ENCODE measurements around the gene GMPR. TPM values are rescaled to one million over a fixed set of nuclear protein-coding genes. Genes with fewer than 3 reads are reported as not detected.
"Not testable (repeated sequence)": the region's sequence is repeated elsewhere in the genome, so short reads cannot be mapped to it uniquely, and the experiment has no call there.

The GMPR gene
- total RNA-seq, 1 experiment from 2014 or later, result 1.4 TPM

GRCh38 chr6:16264785-16265184 lies 26.4 kb downstream of the GMPR start:
- Mint-ChIP-seq H3K27me3 (ENCODE audit: unreplicated experiment) (no peaks in the 10 kb centered on the region), H3K4me3 (ENCODE audit: low read depth, unreplicated experiment) (no peak overlapping the region), H3K27ac (ENCODE audit: unreplicated experiment) (no peak overlapping the region), H3K4me1 (ENCODE audit: low read depth, unreplicated experiment) (no peaks in the 10 kb centered on the region), H3K36me3 (ENCODE audit: insufficient read depth, unreplicated experiment) (no peaks in the 10 kb centered on the region), H3K9me3 (ENCODE audit: low read depth, unreplicated experiment) (no peaks in the 10 kb centered on the region)
- DNase-seq, result no peak
- CTCF ChIA-PET, result no interaction called here
- BruUV-seq (replicated peaks), result no TSS peak
- TF ChIP-seq CTCF (IDR thresholded peaks at IDR 0.05; ENCODE audit: unreplicated experiment), result no peak
- intact Hi-C loops (cut with micrococcal nuclease; ENCODE audit: unreplicated experiment), result no loop called here

GRCh38 chr6:16265351-16266341 lies 27.3 kb downstream of the GMPR start:
- H3K27me3 Mint-ChIP-seq (ENCODE audit: unreplicated experiment), result no peaks in the 10 kb centered on the region
- CTCF ChIA-PET, result interaction anchor here (0.6 kb wide), 1 partner anchor 9 kb away, joined by 3 read pairs; no protein-coding TSS in a partner anchor
- no peaks in the 10 kb centered on the region for H3K36me3 Mint-ChIP-seq (ENCODE audit: insufficient read depth, unreplicated experiment)
- DNase-seq, result no peak
- intact Hi-C loops (cut with micrococcal nuclease; ENCODE audit: unreplicated experiment), result no loop called here
- H3K27ac Mint-ChIP-seq (ENCODE audit: unreplicated experiment), result no peak overlapping the region
- H3K4me1 Mint-ChIP-seq (ENCODE audit: low read depth, unreplicated experiment), result no peaks in the 10 kb centered on the region
- H3K9me3 Mint-ChIP-seq (ENCODE audit: low read depth, unreplicated experiment), result no peaks in the 10 kb centered on the region
- no peak overlapping the region for H3K4me3 Mint-ChIP-seq (ENCODE audit: low read depth, unreplicated experiment)
- TF ChIP-seq CTCF (IDR thresholded peaks at IDR 0.05; ENCODE audit: unreplicated experiment), result no peak
- no TSS peak for BruUV-seq (replicated peaks)

GRCh38 chr6:16267428-16268263 lies 29.3 kb downstream of the GMPR start:
- H3K4me3 Mint-ChIP-seq (ENCODE audit: low read depth, unreplicated experiment), result no peak overlapping the region
- no peak overlapping the region for H3K27ac Mint-ChIP-seq (ENCODE audit: unreplicated experiment)
- no peak for DNase-seq
- no peak for TF ChIP-seq CTCF (IDR thresholded peaks at IDR 0.05; ENCODE audit: unreplicated experiment)
- no peaks in the 10 kb centered on the region for H3K27me3 Mint-ChIP-seq (ENCODE audit: unreplicated experiment)
- BruUV-seq (replicated peaks), result no TSS peak
- intact Hi-C loops (cut with micrococcal nuclease; ENCODE audit: unreplicated experiment), result no loop called here
- no peaks in the 10 kb centered on the region for H3K36me3 Mint-ChIP-seq (ENCODE audit: insufficient read depth, unreplicated experiment)
- CTCF ChIA-PET, result no interaction called here
- no peaks in the 10 kb centered on the region for H3K4me1 Mint-ChIP-seq (ENCODE audit: low read depth, unreplicated experiment)
- no peaks in the 10 kb centered on the region for H3K9me3 Mint-ChIP-seq (ENCODE audit: low read depth, unreplicated experiment)

DNA sequence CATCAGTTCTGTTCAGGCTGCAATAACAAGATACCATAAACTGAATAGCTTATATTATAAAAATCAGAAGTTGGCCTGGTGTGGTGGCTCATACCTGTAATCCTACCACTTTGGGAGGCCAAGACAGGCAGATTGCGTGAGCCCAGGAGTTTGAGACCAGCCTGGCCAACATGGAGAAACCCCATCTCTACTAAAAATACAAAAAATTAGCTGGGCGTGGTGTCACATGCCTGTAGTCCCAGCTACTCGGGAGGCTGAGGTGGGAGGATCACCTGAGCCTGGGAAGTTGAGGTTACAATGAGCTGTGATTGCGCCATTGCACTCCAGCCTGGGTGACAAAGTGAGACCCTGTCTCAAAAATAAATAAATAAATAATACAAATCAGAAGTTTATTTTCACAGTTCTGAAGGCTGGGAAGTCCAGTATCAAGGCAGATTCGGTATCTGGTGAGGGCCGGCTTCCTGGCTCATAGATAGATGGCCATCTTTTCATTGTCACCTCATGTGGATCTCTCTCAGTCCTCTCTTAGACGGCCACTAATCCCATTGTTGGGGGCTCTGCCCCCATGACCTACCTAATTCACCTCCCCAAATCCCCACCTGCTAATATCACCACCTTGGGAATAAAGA lies 31.2 kb downstream of the GMPR start:
- intact Hi-C loops (cut with micrococcal nuclease; ENCODE audit: unreplicated experiment); H3K4me1 Mint-ChIP-seq (ENCODE audit: low read depth, unreplicated experiment); H3K27me3 Mint-ChIP-seq (ENCODE audit: unreplicated experiment); DNase-seq; CTCF ChIA-PET; H3K4me3 Mint-ChIP-seq (ENCODE audit: low read depth, unreplicated experiment); BruUV-seq (replicated peaks); H3K27ac Mint-ChIP-seq (ENCODE audit: unreplicated experiment); H3K9me3 Mint-ChIP-seq (ENCODE audit: low read depth, unreplicated experiment); H3K36me3 Mint-ChIP-seq (ENCODE audit: insufficient read depth, unreplicated experiment): not testable (repeated sequence)

Data from Calu3 (cell line).